Ecto neural progenitor cell (in vitro differentiated cells): ENCODE results near the gene ANKLE2.
"Not testable (repeated sequence)": the region's sequence is repeated elsewhere in the genome, so short reads cannot be mapped to it uniquely, and the experiment has no call there.

Experiments
- DNase-seq: peaks from one replicate; pipeline ENCODE4 v3.0.0-alpha.2; 2018; ENCODE audit warnings: low spot score

ANKLE2 gene

DNA sequence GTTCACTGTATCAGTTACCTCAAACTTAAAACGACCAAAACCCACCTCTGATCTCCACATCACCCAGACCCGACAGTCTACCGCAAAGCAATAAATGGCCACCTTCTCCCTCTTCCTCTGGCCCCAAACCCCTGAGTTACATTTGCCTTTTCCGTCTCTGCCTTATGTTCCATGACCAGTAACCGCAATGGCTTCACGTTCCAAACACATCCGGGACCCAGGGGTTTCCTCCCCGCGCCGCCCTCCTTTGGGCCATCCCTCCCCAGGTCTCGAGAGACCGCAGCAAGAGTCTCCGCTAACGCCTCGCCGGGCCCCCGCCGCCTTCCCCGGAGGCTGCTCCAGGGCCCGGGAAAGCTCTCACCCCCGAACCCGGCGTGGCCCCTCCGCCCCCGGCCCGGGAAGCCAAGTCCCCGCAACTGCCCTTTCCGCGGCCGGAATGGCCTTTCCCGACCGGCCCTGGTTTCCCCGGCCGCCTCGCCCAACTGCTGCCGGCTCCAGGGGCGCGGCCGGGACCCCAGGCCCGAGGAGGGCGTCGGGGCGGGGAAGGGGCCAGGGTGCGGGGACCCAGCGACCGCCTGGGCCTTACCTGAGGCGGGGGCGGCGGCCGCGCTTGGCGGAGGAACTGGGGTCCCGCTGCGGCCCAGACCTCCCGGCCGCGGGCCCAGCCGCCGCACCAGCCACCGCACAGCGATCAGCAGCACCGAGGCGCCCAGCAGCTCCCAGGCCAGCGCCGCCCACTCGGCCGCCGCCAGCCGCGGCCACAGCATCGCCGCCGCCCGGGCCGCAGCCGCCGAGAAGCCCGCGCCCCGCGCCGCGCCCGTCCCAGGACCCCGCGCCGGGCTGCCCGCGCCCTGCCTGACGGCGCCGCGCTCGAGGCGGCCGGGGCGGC is at the start of gene ANKLE2:
Gene ANKLE2 (minus strand): TSS at position 801 of the 889 bp plus-strand sequence. CDS start 34 bp downstream, at position 767.
- DNase-seq = peak; percentile 81

DNA sequence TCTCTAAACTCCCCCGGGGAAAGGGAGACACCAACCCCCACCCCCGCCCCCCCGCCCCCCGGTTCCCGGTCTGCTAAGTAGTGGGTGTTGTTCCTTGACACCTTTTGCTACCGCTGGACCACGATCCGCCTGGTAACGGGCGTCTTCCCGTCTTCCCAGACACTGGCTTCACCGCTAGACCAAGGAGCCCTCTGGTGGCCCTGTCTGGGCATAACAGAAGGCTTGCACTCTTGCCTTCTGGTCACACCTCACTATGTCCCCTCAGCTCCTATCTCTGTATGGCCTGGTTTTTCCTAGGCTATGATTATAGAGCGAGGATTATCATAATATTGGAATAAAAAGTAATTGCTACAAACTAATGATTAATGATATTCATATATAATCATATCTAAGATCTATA is 47.8 kb upstream of the ANKLE2 start:
- DNase-seq = not testable (repeated sequence)

DNA sequence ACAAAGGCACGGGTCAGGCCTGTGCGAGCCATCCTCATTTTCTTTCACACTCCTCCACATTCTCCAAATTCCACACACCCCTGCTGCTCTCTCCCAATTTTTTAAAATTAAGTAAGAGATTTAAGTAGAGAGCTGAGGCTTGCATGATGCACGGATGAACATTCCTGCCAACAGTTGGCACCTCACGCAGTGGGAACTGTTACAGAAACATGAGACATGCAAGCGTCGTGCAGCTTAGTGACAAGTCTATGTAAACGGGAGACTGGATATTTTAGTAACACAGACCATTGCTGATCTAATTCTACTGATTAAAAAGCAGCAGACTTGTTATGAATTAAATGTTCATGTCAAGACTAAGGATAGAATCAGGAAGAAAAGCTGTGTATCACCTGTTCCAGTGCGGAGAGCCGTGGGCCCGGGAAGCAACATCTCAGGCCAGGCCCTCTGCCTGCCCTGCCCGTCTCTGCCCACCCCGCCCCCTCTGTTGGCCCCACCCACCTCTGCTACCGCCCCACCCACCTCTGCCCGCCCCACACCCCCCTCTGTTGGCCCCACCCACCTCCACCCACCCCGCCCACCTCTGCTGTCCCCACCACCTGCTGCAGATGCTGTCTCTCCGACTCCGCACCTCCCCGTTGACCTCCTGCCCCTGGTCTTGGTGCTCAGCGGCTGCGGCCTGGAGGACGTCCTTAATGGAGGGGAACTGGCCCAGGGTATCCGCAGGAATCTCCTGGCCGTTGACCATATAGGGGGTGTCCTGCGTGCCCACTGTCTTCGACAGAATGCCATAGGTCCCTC is 45.9 kb upstream of the ANKLE2 start:
- DNase-seq = no peak

DNA sequence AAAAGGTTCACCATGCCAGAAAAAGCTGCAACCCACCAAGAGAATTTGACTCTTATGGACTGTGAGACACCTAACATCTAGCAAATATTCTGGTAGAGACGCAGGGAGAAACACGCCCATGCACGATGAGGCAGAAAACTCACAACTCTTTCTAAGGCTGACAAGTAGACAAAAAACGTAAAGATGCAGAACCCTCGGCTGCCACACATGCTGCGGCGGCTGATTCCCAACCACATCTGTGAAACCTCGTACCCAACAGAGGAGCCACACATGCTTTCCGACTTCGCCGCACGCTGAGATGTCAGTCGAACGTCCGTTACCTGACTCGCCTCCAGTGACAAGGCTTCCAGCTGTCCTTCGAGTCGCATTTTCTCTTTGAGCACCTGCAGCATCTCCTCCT is 45.2 kb upstream of the ANKLE2 start:
- DNase-seq = no peak

DNA sequence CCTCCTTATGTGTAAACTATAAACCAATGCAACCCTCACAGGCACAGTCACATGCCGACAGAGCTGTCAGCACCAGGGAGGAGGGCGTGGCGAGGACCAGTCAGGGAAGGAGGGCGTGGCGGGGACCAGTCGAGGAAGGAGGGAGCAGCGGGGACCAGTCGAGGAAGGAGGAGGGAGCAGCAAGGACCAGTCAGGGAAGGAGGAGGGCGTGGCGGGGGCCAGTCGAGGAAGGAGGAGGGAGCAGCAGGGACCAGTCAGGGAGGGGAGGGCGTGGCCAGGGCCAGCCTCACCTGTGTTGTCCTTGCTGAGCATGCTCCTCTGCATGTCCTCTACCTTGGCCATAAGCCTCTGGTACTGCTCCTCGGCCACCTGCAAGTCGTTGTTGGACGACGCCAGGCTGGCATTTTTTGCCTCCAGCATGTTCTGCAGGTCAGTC is 42.8 kb upstream of the ANKLE2 start:
- DNase-seq = no peak

DNA sequence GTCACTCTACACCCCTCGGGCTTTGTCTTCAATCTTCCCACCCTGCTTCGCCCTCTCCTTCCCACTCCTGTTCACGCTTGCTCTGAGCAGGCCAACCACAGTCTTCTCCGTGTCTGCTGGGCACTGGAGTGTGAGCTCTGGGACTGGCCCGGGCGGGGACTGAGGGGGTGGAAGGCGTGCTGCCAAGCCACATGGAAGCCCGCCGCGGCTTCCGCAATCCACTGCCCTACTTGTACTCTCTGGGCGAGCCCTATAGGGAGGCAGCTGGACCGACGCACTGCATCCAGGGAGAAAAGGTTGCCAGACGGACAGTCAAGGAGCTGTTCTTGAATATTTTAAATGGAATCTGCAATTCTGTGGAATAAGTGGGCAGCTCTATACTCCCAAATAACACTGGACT is 42.3 kb upstream of the ANKLE2 start:
- DNase-seq = no peak

DNA sequence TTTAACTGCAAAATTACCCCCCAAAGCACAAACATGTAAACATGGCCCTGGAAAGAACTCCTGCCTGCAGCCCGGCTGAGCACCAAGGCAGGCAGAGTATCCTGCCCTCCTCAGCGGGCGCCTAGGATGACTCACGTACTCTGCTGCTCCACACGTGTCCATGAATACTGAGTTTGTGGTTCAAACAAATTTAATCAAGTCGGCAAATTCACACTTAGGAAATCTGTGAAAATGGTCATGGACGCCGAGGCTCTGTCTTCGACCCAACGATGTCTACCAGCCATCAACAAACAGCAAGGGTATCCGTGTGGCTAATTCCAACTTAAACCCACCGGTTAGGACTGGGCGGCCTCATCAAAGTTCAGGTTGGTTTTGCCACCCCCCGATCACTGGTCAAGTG is 41.5 kb upstream of the ANKLE2 start:
- DNase-seq = no peak

DNA sequence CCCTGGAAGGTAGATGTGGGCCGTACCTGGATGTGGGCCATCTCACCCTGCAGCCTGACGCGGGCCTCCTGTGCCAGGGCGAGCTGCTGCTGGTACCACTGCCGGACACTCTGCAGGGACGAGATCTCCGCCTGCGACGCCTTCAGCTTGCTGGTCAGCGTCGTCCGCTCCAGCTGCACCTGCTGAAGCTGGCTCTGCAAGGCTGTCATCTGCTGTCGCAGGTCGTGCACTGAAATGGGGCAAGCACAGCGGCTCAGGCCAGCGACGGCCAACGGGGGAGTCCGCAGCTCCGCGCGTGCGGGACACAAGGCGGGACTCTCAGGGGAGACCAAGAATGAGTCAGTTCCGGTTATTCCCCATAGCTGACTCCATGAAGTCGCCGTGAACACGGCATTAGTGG is 40.1 kb upstream of the ANKLE2 start:
- no peak for DNase-seq

DNA sequence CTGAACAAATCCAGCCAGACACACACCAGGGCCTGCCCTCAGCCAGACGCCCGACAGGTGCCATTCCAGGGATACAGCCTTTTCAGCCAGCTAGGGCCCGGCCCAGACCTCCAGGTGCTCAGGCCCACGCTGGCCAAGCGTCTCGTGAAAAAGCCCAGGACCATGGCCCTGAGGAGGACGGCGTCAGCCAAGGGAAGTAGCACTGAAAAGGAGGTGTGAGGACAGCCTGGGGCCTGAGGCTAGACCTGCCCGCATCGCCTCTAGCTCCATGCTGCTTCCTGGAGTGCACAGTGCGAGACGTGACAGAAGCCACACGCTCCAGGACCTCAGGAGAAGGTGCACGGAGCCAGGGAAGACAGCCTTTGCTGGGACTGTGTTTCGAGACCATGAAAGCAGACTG is 37.2 kb upstream of the ANKLE2 start:
- no peak for DNase-seq

DNA sequence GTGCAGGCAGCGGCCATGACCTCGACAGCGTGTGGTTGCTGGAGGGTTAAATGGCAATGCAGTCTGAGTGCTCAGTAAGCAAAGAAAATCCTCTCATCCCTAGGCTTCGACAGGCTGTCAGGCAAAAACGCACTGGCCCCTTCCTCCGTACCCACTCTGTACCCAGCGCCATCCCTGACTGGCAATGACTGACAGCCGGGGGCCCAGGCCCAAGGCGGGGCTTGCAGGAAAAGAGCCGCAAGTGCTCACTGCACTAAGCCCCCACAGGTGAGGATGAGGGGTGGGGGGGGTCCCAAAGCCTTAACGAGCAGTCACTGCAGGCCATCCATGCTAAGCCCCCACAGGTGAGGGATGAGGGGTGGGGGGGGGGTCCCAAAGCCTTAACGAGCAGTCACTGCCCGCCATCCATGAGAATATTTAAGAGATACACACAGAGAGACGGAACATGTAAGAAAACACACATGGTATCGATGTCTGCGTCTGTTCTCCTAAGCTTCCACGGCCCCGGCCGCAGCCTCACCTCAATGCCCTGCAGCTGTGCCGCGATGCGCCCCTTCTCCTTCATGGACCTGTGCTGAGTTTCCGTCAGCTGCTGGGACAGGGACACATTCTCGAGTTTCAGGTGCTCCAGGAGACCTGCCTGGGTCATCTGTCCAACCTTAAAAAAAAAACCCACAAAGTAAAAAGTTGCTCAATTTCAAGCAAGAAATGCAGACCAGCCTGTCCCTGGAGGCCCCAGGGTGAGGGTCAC is 36.4 kb upstream of the ANKLE2 start:
- DNase-seq = no peak

DNA sequence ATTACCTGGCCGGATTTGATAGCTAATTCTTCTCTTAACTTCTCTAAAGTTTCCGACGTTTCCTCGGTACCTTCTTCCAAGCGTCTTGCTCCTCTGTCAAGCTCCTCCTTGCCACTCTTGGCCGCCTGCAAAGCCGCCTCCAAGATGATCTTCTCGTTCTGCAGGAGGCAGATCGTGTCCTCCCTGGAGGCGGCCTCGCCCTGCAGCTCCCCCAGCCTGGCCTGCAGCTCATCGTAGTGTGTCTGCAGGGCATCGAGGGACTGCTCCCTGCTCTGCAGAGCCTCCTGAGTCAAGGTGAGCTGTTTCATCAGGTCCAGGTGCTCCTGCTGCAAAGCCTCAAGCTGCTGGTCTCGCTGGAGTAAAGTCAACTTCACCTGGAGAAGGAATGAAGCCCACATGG is 34.2 kb upstream of the ANKLE2 start:
- no peak for DNase-seq

DNA sequence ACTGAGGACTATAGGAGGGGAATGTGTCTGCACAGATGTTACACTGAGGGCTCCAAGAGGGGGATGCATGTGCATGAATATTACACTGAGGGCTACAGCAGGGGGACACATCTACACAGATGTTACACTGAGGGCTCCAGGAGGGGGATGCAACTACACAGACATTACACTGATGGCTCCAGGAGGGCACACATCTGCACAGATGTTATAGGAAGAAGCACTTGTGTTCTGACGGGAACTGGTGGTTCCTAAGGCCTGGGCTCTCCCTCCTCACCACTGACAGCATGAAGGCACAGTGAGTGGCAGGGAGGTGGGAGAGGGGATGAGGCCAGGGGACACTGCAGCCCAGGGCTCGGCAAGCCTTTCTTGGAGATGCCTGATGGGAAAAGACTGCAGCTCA is 30.3 kb upstream of the ANKLE2 start:
- DNase-seq = not testable (repeated sequence)

DNA sequence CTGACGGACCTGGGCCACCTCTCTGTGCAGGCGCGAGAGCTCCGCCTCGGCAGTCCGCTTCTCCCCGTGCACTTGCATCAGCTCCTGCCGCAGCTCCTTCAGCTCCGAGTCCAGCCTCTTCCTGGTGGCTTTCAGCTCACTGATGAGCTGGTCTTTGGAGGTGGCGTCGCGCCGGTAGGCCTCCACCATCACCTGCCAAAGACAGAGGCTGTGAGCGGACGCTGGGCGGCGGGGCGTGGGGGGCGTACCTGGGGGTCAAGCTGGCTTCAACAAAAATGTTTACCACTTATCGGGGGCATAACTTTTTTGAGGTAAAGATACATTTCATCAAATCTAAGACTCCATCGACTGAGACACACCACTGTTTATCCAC is 27.5 kb upstream of the ANKLE2 start:
- DNase-seq = no peak

DNA sequence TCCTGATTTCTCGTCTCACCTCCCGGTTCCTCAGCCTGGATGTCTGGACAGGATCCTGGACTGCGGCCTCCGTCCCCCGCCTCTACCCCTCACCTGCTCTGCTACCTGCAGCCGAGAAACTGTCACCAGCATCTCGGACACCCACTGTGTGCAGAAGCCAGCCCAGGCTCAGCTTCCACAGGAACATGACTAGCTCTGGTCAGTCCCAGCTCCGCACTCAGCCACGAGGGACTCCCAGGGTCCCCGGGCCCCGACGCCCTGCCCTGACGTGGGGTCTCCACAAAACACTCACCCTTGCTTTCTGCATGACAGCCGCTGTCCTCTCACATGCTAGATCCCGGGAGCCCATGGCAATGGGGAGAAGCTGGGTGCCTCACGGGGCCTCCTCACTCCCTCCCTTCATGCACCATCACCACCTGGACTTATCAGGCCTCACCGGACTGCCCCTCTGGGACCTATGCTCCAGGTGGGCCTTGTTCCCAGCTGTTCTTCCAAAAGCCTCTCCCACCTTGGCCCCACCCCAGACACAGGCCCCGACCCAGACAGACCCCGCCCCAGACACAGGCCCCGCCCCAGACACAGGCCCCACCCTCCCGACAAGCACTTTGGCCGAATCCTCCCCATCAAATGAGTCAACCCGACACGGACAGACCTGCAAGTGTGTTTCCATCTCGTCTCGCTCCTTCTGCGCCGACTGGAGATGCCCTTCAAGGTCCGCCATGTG is 26.9 kb upstream of the ANKLE2 start:
- no peak for DNase-seq

DNA sequence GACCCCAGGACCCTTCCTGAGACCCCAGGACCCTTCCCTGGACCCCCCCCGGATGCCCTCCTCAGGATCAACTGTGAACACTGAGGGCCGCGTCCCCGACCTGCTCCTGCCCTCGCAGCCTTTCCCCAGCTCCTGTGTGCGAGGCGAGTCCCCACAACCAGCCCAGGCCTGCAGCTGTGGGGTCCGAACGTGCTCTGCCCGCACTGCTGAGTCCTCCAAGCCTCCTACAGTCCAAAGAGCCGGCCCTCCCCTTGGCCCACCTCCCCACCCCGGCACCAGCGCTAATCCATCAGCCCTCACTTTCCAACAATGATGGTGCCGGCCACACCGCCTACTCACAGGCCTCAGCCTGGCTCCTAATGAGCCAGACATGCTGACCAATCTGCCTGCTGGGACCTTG is 26.2 kb upstream of the ANKLE2 start:
- no peak for DNase-seq

DNA sequence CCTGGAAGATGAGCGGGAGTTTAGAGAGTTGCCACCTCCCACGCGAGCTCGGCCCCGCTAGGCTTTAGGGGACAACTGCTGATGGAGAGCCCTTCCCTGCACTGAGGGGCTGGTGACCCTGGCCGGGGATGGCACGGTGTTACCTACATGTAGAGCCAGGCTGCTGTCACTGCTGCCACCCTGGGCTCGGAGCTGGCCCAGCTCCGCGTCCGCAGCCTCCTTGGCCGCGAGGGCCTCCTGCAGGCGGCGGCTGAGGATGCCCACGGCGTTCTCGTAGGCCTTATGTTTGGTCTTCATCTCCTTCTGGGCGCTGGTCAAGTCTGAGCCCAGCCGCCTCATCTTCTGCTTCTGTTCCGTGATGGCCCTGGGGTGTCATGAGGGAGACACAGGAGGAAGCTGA is 24.6 kb upstream of the ANKLE2 start:
- DNase-seq = no peak

DNA sequence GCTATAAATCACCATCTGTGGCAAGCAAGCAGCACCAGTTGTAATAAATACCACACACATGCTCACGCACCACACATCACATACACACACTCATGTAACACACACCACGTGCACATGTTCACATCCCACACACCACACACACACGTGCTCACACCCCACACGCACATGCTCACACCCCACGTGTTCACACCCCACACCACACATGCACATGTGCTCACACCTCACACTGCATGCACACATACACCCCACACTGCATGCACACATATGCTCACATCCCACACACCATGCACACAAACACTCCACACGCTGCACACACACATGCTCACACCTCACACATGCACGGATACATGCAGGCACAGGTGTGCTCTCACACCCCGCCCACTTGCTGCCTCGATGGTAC is 22.9 kb upstream of the ANKLE2 start:
- DNase-seq = no peak

DNA sequence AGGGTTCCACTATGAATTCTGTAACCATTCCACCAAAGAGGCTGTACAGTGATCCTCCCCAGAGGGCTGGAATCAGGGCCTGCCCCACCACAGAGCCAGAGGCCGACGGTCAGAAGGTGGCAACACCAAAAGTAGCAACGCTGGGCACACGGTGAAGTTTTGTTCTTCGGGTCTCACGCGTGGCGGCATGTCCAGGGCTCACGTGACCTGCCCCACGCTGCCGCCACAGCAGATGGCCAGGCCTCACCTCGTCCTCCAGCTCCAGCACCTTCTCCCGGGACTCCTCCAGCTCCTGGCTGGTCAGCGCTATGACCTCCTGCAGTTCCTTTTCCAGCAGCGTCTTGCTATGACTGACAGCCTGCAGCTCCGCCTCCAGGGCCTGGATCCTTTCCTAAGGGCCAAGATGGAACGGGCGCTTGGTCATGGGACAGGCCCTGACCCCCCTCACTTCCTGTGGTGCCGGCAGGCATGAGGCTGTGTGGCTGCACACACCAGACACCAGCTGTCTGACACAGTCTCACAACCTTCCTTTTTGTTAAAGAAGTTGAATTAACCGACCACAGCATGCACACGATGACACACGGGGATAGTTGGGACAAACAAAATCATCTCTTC is 22.4 kb upstream of the ANKLE2 start:
- no peak for DNase-seq

DNA sequence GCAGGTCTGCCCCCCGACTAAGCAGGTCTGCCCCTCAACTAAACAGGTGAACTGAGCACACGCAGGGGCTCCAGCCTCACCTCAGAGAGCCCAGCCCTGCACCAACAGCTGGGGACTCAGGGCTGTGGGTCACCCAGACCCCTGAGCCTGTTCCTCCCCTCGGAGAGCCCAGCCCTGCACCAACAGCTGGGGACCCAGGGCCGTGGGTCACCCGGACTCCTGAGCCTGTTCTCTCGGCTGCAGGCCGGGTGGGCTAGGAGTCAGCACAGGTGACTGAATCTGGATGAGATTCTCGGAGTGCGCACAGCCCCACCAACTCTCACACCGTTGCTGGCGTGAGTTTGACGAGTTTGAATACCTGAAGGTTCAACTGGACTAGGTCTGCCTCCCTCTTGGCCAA is 20.3 kb upstream of the ANKLE2 start:
- no peak for DNase-seq

DNA sequence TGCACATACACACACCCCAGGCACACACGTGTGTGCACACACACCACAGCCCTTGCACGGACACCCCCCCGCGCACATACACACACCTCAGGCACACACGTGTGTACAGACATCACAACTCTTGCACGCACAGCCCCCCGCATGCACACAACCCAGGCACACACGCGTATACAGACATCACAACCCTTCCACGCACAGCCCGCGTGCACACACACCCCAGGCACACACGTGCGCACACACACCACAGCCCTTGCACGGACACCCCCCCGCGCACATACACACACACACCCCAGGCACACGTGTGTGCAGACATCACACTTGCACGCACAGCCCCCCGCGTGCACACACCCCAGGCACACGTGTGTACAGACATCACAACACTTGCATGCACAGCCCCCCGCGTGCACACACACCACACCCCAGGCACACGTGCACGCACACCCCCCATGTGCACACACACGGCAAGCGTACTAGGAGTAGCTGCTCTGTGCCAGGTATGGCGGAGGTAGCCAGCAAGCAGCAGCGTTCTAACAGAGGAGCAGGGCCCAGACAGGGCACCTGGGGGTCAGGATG is 18.2 kb upstream of the ANKLE2 start:
- no peak for DNase-seq

DNA sequence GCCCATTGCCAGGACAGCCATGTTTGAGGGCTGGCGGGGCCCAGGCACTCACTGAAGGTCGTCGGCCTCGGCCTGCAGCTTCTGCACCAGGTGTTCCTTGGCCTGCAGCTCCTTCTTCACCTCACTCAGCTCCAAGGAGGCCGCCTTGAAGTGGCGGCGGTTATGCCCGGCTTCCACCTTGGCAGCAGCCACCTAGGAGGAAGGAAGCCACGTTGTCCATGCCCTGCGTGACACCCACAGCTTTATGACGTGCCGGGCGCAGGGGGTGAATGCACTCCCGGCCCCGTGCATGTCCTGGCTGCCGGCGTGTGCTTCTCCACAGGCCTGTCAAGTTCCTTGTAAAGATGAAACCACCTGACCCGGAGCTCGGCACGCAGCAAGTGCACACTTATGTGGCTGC is 16.0 kb upstream of the ANKLE2 start:
- no peak for DNase-seq
